ENCODE data around the gene SLC7A6OS. TPM values are rescaled to one million over a fixed set of nuclear protein-coding genes. Genes with fewer than 3 reads are reported as not detected.

SLC7A6OS gene
- total RNA-seq (2014; rRNA removed; shearing (Covaris generic)) (28.6 and 35.2 TPM in 2 replicates), total RNA-seq (2022) (33.4 and 35.8 TPM in 2 replicates), Bru-seq, nascent RNA (percentile 78 among the genes with signal in this experiment), BruChase-seq, experiment 1, labeled RNA remaining after a 6-hour chase (percentile 69 among the genes with signal in this experiment), BruChase-seq, experiment 2, labeled RNA remaining after a 2-hour chase (percentile 83 among the genes with signal in this experiment)
- long read RNA-seq, full-length matches to known transcripts = 22 of 86 reads
- long read RNA-seq, partial matches to known transcripts = 0 of 86 reads
- long read RNA-seq, other reads (novel, unspliced or antisense) = 64 of 86 reads

DNA sequence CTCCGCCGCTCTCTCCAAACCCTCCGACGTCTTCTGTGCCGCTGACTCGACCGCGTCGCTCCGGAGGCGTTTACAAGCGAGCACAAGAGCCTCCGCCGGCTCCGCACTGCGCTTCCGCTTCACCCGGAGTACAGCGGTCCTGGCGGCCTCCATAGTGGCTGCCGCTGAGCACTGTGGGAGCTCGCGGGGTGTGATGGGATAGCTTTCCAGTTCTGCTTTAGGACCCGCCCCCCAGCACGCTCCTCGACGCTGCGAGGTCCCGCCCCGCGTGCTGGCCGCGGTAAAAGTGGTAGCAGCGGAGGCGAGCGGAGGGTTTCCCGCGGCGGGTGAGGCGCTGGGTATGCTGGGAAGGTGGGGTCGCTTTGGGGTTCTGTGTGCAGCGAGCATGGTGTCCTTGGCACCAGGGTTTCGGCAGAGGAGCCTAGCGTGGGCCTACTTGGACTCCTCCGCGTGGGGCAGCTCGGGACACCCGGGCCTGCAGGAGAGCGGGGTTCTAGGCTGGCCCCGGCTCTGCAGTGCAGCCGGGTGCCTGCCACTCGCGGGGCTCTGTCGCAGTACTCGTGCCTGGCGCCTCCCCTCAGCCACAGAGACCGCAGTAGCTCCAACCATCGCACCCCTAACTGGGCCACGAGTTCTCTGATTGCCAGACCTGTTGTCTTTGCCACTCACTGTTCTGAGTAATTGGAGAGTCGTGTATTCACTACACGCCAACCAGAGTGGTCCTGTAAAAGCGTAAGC, at the start of gene SLC7A6OS, which contains the start of gene PRMT7:
Gene SLC7A6OS, minus strand, starts transcription at position 173 of the 738 bp plus-strand sequence. Its CDS starts 20 bp downstream, at position 153.
Gene PRMT7, plus strand, starts transcription at position 246 of the 738 bp plus-strand sequence. CDS start 4,961 bp downstream, outside the sequence.
- peak within 1 kb of the TSS; percentile 31; the same call in 1 of the 2 replicates for H2AFZ ChIP-seq (ENCODE audit: low read length)
- TF ChIP-seq CTCF (conservative IDR thresholded peaks at IDR 0.05; ENCODE audit: low read length) (no peak), EZH2phosphoT487 (IDR thresholded peaks at IDR 0.05; ENCODE audit: borderline replicate concordance, low read depth, low read length) (no peak)
- peak within 1 kb of the TSS; percentile 66 for H3K27ac ChIP-seq (ENCODE audit: low read depth, low read length, poor library complexity, severe bottlenecking)
- peaks cover 62% of the 10 kb centered on the region for H3K36me3 ChIP-seq (ENCODE audit: insufficient read depth, low read length)
- H4K20me1 ChIP-seq (ENCODE audit: insufficient read depth, low read length) = peaks cover 5% of the 10 kb centered on the region
- no peaks in the 10 kb centered on the region for H3K9me2 ChIP-seq (ENCODE audit: insufficient read depth, low read length)
- ChIA-PET POLR2A (interaction anchor here (0.5 to 2.8 kb wide), 15 partner anchors 9 to 316 kb away, joined by 3 to 19 read pairs (median 6); partner anchors contain the start of gene SLC7A6), CTCF (ENCODE audit: unreplicated experiment) (interaction anchor here (0.6 to 1.2 kb wide), 6 partner anchors 10 to 48 kb away, joined by 3 to 5 read pairs (median 4); partner anchors contain the start of gene SLC7A6)
- H3K9me3 ChIP-seq (ENCODE audit: low read length) = no peaks in the 10 kb centered on the region
- H3K4me1 ChIP-seq (ENCODE audit: insufficient read depth, low read length, poor library complexity, severe bottlenecking) = peaks cover 28% of the 10 kb centered on the region
- TSS peak; percentile 57 for BruUV-seq (replicated peaks)
- intact Hi-C loops (cut with micrococcal nuclease; ENCODE audit: unreplicated experiment) = loop anchor here (1.0 kb wide), 3 partner anchors 17 to 47 kb away; partner anchors contain the start of gene SLC7A6
- DNase-seq (ENCODE audit: low spot score) = peak; percentile 95
- peak within 1 kb of the TSS; percentile 80 for H3K4me2 ChIP-seq (ENCODE audit: low read length)
- peaks cover 78% of the 10 kb centered on the region for H3K79me2 ChIP-seq (ENCODE audit: insufficient read depth, low read depth, low read length)
- H3K4me3 ChIP-seq (ENCODE audit: low read depth, low read length, poor library complexity, severe bottlenecking) = peak within 1 kb of the TSS; percentile 94

GRCh38 chr16:68359398-68360191, 48.8 kb upstream of the SLC7A6OS start:
- Histone ChIP-seq H3K9me3 (ENCODE audit: low read length) (no peaks in the 10 kb centered on the region), H3K27ac (ENCODE audit: low read depth, low read length, poor library complexity, severe bottlenecking) (no peak overlapping the region), H4K20me1 (ENCODE audit: insufficient read depth, low read length) (no peaks in the 10 kb centered on the region), H3K79me2 (ENCODE audit: insufficient read depth, low read depth, low read length) (no peaks in the 10 kb centered on the region), H2AFZ (ENCODE audit: low read length) (no peak overlapping the region), H3K4me3 (ENCODE audit: low read depth, low read length, poor library complexity, severe bottlenecking) (no peak overlapping the region), H3K4me2 (ENCODE audit: low read length) (no peak overlapping the region), H3K36me3 (ENCODE audit: insufficient read depth, low read length) (peaks cover 56% of the 10 kb centered on the region), H3K4me1 (ENCODE audit: insufficient read depth, low read length, poor library complexity, severe bottlenecking) (peaks cover 8% of the 10 kb centered on the region), H3K9me2 (ENCODE audit: insufficient read depth, low read length) (no peaks in the 10 kb centered on the region)
- no TSS peak for BruUV-seq (replicated peaks)
- intact Hi-C loops (cut with micrococcal nuclease; ENCODE audit: unreplicated experiment) = no loop called here
- CTCF ChIA-PET (ENCODE audit: unreplicated experiment) = no interaction called here
- no peak for DNase-seq (ENCODE audit: low spot score)
- TF ChIP-seq CTCF (conservative IDR thresholded peaks at IDR 0.05; ENCODE audit: low read length) (no peak), EZH2phosphoT487 (IDR thresholded peaks at IDR 0.05; ENCODE audit: borderline replicate concordance, low read depth, low read length) (no peak)
- POLR2A ChIA-PET = no interaction called here

Measured in OCI-LY7 (cell line).